ENCODE measurements around the gene SNPH.
"Not testable (repeated sequence)": the region's sequence is repeated elsewhere in the genome, so short reads cannot be mapped to it uniquely, and the experiment has no call there.

SNPH gene, protein sequence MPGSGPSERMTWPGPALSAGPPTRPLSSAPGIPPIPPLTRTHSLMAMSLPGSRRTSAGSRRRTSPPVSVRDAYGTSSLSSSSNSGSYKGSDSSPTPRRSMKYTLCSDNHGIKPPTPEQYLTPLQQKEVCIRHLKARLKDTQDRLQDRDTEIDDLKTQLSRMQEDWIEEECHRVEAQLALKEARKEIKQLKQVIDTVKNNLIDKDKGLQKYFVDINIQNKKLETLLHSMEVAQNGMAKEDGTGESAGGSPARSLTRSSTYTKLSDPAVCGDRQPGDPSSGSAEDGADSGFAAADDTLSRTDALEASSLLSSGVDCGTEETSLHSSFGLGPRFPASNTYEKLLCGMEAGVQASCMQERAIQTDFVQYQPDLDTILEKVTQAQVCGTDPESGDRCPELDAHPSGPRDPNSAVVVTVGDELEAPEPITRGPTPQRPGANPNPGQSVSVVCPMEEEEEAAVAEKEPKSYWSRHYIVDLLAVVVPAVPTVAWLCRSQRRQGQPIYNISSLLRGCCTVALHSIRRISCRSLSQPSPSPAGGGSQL

DNA sequence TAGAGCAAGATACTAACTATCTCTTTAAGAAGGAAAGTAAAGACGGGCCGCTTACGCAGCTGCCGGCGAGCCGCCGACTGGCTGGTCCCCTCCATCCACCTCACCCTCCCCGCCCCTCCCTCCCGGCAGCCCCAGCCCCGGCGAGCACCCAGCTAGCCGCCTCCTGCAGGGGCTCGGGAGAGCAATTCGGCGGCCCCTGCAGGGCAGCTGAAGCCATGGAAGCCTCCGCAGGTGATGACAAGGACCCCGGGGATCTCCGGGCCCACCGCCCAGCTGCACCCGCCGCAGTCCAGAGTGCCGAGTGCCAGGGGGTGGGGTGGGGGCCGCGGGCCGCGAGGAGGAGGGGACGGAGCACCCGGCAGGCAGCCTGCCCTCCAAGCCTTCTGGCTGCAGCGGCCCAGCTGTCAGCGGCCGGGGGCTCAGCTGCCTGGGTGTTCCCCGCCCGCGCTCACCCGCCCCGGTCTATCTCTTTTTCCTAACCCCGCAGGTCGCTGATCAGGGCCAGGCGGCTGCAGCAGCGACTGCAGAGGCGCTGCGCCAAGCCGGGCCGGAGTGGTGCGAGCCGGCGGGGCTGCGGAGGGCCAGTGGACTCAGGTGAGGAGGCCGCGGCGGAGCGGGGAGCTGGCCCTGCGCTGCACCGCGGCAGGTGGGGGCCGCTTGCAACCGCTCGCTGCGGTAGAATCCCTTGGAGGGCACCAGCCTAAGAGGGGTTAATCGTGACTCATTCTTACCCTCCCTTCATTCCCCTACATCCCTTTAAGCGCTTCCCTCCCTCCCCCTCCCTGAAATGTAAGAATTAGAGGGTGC is at the start of gene SNPH:
SNPH (plus strand) TSS at position 128 of the 807 bp plus-strand sequence. CDS start 29,946 bp downstream, outside the sequence.
- DNase-seq (ENCODE audit: low read depth in 2 of 2), result peak; percentile 41 to 53

DNA sequence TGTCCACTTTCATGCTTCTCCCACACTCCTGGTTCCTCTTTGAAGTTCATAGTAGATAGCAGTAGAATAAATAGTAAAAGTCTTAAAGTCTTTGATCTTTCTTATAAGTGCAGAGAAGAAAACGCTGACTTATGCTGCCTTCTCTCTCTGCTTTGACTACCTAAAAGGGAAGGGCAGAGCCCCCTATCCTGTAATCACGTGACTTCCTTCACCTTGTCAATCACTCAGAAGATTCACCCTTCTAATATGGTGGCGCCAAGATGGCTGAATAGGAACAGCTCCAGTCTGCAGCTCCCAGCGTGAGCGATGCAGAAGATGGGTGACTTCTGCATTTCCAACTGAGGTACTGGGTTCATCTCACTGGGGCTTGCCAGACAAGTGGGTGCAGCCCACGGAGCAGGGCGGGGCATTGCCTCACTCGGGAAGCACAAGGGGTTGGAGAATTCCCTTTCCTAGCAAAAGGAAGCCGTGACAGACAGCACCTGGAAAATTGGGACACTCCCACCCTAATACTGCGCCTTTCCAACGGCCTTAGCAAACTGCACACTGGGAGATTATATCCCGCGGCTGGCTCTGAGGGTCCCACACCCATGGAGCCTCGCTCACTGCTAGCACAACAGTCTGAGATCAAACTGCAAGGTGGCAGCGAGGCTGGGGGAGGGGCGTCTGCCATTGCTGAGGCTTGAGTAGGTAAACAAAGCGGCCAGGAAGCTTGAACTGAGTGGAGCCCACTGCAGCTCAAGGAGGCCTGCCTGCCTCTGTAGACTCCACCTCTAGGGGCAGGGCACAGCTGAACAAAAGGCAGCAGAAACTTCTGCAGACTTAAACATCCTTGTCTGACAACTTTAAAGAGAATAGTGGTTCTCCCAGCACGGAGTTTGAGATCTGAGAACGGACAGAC is 49.3 kb upstream of the SNPH start:
- DNase-seq (ENCODE audit: low read depth in 2 of 2), result not testable (repeated sequence)

DNA sequence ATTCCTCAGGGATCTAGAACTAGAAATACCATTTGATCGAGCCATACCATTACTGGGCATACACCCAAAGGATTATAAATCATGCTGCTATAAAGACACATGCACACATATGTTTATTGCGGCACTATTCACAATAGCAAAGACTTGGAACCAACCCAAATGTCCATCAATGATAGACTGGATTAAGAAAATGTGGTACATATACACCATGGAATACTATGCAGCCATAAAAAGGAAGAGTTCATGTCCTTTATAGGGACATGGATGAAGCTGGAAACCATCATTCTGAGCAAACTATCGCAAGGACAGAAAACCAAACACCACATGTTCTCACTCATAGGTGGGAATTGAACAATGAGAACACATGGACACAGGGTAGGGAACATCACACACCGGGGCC is 43.3 kb upstream of the SNPH start:
- not testable (repeated sequence) for DNase-seq (ENCODE audit: low read depth in 2 of 2)

DNA sequence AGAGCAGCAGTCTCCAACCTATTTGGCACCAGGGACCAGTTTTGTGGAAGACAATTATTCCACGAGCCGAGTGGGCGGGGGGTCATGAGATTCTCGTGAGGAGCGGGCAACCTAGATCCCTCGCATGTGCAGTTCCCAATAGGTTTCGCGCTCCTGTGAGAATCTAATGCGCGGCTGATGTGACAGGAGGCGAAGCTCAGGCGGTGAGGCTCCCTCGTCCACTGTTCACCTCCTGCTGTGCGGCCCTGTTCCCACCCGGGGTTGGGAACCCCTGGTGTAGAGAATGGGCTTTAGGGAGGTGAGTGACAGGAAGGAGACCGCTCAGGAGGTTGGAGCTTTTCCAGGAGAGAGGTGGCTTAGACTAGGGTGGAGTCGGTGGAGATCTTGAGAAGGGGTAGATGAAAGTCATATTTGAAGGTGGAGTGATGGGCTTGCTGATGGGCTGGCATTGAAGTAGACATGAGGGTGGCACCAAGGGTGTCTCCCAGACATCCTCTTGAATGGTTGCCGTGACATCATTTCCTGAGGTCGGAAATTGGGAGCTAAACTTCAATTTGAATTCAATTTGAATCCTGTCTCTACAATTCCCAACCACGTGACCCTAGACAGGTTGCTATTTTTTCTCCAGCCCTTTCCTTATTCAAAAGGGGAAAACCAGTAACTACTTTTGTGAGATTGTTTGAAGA is 41.7 kb upstream of the SNPH start:
- DNase-seq (ENCODE audit: low read depth in 2 of 2), result no peak

DNA sequence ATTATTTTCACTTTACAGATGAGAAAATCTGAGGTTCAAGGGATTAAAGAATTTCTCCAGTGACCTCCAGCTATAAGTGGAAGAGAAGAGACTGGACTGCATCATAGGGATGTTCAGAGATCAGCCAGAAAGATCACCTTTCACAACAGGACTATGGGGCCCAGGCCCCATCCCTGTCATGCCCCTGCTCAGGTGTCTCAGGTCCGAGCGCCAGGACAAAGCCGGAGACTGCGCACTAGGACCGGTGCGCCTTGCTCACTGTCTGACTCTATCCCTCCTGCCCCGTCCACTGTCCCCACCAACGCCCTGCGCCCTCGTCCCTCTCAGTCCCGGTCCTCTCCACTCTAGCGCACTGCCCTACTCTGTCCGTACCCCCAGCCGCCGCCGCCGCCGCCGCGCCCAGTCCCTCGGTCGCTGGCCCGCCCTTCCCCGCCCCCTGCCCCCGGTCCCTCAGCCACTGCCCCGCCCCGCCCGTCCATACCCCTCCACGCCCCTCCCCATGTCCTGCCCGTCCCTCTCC is 40.8 kb upstream of the SNPH start:
- no peak for DNase-seq (ENCODE audit: low read depth in 2 of 2)

DNA sequence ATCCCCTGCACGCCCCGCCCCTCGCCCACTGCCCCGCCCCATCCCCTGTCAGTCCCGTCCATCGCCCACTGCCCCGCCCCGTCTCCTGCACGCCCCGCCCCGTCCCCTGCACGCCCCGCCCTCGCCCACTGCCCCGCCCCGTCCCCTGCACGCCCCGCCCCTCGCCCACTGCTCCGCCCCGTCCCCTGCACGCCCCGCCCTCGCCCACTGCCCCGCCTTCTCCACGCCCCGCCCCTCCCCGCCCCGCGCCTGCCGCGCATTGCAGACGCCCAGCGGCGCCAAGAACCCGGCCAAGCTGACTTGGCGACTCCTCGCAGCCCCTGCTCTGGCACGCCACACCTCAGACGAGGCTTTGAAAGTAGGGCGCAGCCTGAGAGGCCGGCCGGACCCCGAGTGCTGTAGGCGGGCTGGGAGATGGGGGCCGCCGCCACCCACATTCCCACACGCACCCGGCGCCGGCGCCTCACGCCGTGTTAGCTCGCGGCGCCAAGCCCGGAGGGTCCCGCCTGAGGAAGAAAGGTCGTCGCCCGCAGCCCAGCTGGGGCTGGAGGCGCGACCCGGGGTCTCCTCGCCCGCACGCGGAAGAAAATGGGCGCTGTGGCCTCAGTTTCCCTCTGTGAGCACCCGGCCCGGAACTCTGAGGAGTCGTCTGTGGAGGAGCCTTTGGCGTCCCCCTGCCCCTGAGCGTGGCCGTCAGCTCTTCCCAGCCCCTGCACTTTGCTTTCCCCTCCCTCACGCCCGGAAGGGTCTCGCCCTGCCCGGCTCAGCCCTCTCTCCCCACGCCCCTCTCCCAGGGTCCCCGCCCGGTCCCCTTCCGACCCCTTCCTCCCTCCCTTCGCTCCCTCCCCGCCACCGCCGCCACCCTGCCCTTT is 40.1 kb upstream of the SNPH start, which contains the start of gene RAD21L1:
RAD21L1 (plus strand) TSS at position 262 of the 872 bp plus-strand sequence. CDS start 2,410 bp downstream, outside the sequence.
- DNase-seq (ENCODE audit: low read depth in 2 of 2), result peak; percentile 50 to 67

DNA sequence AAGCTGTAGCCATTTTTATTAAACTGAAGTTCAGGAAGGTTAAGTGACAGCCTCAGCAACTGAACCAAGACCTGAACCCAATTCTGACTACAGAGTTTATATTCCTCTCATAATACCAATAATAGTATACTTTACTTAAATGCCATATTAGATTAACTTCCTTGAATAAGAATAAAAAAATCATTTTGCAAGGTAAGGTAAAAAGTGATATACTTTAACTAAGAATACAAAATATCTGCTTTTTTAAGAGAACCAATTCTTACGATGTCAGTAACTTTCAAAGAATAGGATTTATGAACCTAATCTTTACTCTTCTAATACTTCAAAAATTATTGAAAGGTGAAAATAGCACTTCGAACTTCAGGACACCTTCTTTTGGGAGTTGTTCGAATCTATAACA is 36.6 kb upstream of the SNPH start:
- DNase-seq (ENCODE audit: low read depth in 2 of 2), result no peak

DNA sequence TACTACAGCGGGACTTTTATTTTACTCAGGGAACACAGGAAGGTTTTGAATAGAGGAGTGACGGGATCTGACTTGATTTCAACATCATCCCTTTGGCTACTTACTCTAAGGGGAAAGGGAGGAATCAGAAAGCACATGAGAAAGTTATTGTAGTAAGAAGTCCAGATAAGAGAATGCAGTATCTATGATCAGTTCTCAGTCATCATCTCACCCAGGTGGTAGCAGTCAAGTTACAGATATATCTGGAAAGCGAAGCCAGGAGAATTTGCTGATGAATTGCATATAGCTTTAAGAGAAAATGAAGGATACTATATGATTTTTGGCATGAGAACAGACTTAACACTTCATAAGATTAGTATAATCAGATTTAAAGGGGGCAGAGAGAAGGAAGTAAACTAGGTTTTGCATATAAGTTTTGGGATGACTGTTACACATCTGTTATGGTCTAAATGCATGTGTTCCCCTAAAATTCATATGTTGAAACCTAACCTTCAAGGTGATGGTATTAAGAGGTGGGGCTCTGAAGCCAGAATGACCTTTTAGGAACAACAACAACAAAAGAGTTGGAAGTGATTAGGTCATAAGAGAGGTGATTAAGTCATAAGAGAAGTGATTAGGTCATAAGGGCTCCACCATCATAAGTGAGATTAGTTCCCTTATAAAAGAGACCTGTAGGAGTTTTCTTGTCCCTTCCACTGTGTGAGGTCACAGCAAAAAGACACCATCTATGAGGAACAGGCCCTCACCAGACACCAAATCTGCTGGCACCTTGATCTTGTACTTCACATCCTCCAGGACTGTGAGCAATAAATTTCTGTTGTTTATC is 33.6 kb upstream of the SNPH start:
- no peak for DNase-seq (ENCODE audit: low read depth in 2 of 2)

DNA sequence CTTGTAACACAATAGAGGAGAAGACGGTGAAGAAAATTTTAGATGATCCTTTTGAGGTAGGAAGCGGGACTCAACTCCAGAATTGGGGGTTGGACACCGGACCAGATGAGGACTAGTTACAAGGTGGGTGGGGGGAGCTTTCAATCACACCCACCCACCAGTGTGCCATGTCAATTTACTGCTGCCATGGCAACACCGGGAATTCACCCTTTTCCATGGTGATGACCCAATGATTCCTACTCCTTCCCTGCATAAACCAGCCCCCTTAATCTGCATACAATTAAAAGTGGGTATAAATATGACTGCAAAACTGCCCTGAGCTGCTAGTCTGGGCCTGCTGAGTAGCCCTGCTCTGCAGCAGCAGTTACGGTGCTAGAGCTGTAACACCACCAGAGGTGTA is 25.5 kb upstream of the SNPH start:
- no peak for DNase-seq (ENCODE audit: low read depth in 2 of 2)

DNA sequence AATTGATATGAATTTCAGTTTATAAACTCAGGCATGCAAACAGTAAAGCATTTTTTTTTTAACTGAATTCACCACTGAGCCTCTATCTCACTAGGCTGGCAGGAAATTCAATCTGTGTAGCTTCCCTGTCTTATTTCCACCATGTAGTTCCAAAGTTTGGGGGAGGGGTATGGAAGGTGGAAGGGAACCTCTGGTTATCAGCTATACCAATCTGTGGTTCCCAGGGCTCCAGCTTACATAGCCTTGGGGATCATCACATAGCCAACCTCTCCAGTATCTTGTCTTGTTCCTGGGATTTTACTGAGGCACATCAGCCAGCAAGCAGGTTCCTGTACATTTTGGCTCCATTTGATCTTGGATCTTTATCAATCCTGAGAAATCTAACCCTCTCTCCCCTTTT is 24.6 kb upstream of the SNPH start:
- no peak for DNase-seq (ENCODE audit: low read depth in 2 of 2)

DNA sequence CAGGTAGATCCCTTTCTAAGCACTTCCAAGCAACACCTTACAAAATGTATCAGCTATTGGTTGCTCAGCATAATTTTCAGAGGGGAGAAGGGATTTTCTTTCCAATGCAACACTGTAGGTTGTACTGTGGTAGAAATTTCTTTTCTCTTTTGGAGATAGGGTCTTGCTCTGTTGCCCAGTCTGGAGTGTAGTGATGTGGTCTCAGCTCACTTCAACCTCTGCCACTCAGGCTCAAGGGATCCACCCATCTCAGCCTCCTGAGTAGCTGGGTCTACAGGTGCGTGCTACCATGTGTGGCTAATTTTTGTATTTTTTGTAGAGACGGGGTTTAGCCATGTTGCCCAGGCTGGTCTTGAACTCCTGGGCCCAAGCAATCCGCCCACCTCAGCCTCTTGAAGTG is 24.0 kb upstream of the SNPH start:
- DNase-seq (ENCODE audit: low read depth in 2 of 2), result no peak

DNA sequence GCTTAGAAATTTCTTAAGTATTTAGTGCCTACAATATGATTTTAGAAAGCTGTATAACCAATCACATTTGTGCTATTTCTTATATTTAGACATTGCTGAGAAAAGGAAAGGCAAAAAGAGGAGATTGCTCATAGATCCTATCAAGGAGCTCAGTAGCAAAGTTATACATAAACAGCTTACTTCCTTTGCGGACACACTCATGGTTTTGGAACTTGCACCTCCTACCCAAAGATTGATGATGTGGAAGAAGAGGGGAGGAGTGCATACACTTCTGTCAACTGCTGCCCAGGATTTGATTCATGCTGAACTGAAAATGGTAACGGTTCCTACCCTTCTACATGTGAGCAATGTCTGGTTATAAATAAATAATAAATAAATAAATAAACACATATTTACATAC is 23.6 kb upstream of the SNPH start:
- DNase-seq (ENCODE audit: low read depth in 2 of 2), result no peak

DNA sequence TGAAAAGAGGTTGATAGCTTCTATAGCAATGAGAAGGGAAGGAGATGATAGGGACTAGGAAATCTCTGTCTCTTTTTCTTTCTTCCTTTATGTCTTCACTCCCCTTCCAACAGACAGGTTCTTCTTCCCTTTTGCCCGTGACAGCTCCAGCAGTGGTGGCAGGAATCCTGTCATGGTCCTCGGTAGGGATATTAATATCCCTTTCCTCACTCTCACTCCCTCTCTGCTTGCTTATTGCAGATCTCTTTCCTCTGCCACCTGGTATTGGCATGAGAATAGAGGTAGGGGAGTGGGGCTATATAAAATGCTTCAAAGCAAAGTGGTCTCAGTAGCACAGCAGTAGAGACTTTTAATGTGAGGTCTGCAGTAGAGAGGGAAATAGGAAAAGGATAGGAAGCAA is 20.5 kb upstream of the SNPH start:
- DNase-seq (ENCODE audit: low read depth in 2 of 2), result no peak

DNA sequence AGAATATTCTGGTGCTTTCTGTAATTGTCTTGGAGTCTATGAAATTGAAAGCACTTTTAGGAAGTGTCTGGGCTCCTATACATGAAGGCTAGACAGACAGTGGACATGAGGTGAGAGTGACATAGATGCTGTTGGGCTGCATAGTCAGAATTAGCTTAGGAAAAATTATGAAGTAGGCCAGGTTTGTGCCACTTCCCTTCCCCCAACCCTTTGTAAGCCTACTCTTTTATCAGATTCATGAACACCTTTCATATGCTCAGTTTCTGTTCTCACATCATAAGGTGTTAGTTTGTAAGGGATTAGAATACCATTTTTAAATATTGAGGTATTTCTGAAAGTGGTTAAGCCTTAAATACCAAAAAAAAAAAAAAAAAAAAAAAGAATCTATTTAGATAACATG is 18.4 kb upstream of the SNPH start:
- no peak for DNase-seq (ENCODE audit: low read depth in 2 of 2)

DNA sequence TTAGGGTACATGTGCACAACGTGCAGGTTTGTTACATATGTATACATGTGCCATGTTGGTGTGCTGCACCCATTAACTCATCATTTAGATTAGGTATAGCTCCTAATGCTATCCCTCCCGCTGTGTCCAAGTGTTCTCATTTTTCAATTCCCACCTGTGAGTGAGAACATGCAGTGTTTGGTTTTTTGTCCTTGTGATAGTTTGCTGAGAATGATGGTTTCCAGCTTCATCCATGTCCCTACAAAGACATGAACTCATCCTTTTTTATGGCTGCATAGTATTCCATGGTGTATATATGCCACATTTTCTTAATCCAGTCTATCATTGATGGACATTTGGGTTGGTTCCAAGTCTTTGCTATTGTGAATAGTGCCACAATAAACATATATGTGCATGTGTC is 15.8 kb upstream of the SNPH start:
- DNase-seq (ENCODE audit: low read depth in 2 of 2), result not testable (repeated sequence)

DNA sequence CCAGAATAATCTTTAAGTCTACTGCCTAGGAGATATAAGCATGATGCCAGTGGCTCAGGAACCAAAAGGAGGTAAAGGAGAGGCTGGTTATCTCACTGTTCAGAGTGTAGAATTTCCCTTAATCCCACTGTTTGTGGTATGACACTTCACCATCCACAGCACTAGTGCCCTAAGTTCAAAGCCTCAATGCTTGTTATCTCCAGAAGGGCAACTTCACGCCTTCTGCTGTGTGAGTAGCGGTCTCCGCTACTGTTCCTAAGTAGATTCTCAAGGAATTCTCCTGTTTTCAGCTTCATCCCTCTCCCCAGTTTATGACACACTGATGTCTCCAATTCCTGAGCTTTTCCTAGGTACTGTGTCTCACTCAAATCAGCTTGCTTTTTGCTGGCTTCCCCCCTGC is 13.7 kb upstream of the SNPH start:
- no peak for DNase-seq (ENCODE audit: low read depth in 2 of 2)

DNA sequence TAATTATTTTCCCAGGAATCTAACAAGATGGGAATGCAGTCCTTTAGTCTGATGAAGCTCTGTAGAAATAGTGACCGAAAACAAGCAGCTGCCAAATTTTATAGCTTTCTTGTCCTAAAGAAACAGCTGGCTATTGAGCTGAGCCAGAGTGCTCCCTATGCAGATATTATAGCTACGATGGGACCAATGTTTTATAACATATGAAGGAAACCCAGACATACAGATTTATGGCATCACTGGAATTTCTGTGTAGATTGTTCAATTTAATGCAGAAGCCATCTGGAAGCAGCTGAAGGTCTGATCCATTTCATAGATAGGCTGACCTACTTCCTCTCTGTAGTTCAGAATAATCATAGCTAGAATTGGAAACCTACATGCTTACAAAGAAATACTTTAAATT is 11.8 kb upstream of the SNPH start:
- no peak for DNase-seq (ENCODE audit: low read depth in 2 of 2)

DNA sequence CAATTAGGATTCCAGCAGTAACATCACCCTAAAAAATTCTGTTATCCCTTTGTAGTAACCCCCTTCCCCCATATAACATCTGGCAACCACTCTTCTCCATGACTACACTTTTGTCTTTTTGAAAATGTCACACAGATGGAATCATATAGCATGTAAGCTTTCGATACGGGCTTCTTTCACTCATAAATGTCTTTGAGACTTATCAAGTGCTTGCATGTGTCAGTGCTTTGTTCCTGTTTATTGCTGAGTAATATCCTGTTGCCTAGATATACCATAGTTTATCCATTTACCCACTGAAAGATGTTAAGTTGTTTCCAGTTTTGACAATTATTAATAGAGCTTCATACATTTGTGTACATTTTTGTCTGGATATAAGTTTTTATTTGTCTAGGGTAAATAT is 10.4 kb upstream of the SNPH start:
- DNase-seq (ENCODE audit: low read depth in 2 of 2), result no peak

DNA sequence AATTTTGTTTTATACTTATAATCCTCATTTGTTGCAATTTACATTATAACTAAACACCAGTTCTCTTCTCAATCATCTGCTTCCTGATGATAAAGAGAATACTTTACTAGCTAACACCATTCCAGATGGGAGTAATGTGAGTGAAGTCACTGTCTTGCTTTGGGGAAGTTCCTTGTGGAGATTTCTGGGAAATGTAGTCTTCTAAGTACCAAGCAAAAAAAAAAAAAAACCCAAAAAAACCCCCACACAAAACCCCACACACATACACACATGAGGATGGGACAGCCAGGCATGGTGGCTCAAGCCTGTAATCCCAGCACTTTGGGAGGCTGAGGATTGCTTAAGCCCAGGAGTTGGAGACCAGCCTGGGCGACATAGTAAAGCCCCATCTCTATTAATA is 2.2 kb upstream of the SNPH start:
- no peak for DNase-seq (ENCODE audit: low read depth in 2 of 2)

All from activated CD8-positive, alpha-beta memory T cell treated with anti-CD3 and anti-CD28 coated beads for 4 hours (primary cell).